Activated CD4-positive, alpha-beta T cell treated with anti-CD3 and anti-CD28 coated beads, Interleukin-2, amount 10 ng/mL, durations not matched to agents 7 days and 5 days (primary cell): Measurements from ENCODE around the gene APOB. TPM values are rescaled to one million over a fixed set of nuclear protein-coding genes. Genes with fewer than 3 reads are reported as not detected.
"Not testable (repeated sequence)": the region's sequence is repeated elsewhere in the genome, so short reads cannot be mapped to it uniquely, and the experiment has no call there.

Experiments
- CTCF ChIA-PET: fragments of 350-600 bp; sonication (Branson Sonifier 250); formaldehyde crosslinking; loops from one replicate; lab custom pipeline; 2021; ENCODE audit warnings: antibody characterized with exemption; lab: Charles Lee
- POLR2A ChIA-PET: fragments of 350-600 bp; sonication (Branson Sonifier 250); formaldehyde crosslinking; loops from one replicate; lab custom pipeline; 2021; ENCODE audit warnings: antibody characterized with exemption; lab: Charles Lee
- DNase-seq: peaks from one replicate; pipeline ENCODE4 v3.0.0-alpha.2; 2020
- H3K27ac Mint-ChIP-seq: one replicate; pipeline ENCODE4 v1.8.0; 2021; ENCODE audit warnings: mild to moderate bottlenecking, moderate library complexity, mixed read lengths
- H3K27me3 Mint-ChIP-seq: one replicate; pipeline ENCODE4 v1.8.0; 2021; ENCODE audit warnings: mixed read lengths
- H3K36me3 Mint-ChIP-seq: one replicate; pipeline ENCODE4 v1.8.0; 2021; ENCODE audit warnings: low read depth, mixed read lengths
- H3K4me1 Mint-ChIP-seq: one replicate; pipeline ENCODE4 v1.8.0; 2021; ENCODE audit warnings: mixed read lengths
- H3K4me3 Mint-ChIP-seq: one replicate; pipeline ENCODE4 v1.8.0; 2021; ENCODE audit warnings: mild to moderate bottlenecking, moderate library complexity, mixed read lengths
- H3K9me3 Mint-ChIP-seq: one replicate; pipeline ENCODE4 v1.8.0; 2021; ENCODE audit warnings: mixed read lengths
- total RNA-seq, 2 experiments: library from RNA; stranded (reverse); gene quantifications; one replicate each; pipeline ENCODE4 v1.2.3, GENCODE V29; 2021

APOB gene
- total RNA-seq, 2 experiments from 2014 or later, result not detected

GRCh38 chr2:21034156-21034971, 9.5 kb downstream of the APOB start:
- CTCF ChIA-PET, result no interaction called here
- H3K27me3 Mint-ChIP-seq, result peaks cover 6% of the 10 kb centered on the region
- POLR2A ChIA-PET, result no interaction called here
- no peaks in the 10 kb centered on the region for H3K9me3 Mint-ChIP-seq
- no peak overlapping the region for H3K27ac Mint-ChIP-seq
- no peaks in the 10 kb centered on the region for H3K36me3 Mint-ChIP-seq
- H3K4me3 Mint-ChIP-seq, result no peak overlapping the region
- no peak for DNase-seq
- H3K4me1 Mint-ChIP-seq, result no peaks in the 10 kb centered on the region

- no peak for DNase-seq
- ChIA-PET CTCF (no interaction called here), POLR2A (no interaction called here)
- Mint-ChIP-seq H3K27ac (no peak overlapping the region), H3K4me1 (no peaks in the 10 kb centered on the region), H3K36me3 (no peaks in the 10 kb centered on the region), H3K27me3 (peaks cover 6% of the 10 kb centered on the region), H3K4me3 (no peak overlapping the region), H3K9me3 (no peaks in the 10 kb centered on the region)
These were observed 10.4 kb downstream of the APOB start for GRCh38 chr2:21033237-21034155.

- ChIA-PET POLR2A (no interaction called here), CTCF (no interaction called here)
- Mint-ChIP-seq H3K4me1 (no peaks in the 10 kb centered on the region), H3K27me3 (peaks cover 9% of the 10 kb centered on the region), H3K9me3 (no peaks in the 10 kb centered on the region), H3K27ac (no peak overlapping the region), H3K4me3 (no peak overlapping the region), H3K36me3 (no peaks in the 10 kb centered on the region)
- DNase-seq, result no peak
These were observed 11.3 kb downstream of the APOB start for GRCh38 chr2:21032338-21033236.

- Mint-ChIP-seq H3K9me3 (no peaks in the 10 kb centered on the region), H3K27ac (no peak overlapping the region), H3K4me3 (no peak overlapping the region), H3K27me3 (peaks cover 10% of the 10 kb centered on the region), H3K4me1 (no peaks in the 10 kb centered on the region), H3K36me3 (no peaks in the 10 kb centered on the region)
- CTCF ChIA-PET, result no interaction called here
- POLR2A ChIA-PET, result no interaction called here
- no peak for DNase-seq
These were observed 12.6 kb downstream of the APOB start for GRCh38 chr2:21030983-21031968.

DNA sequence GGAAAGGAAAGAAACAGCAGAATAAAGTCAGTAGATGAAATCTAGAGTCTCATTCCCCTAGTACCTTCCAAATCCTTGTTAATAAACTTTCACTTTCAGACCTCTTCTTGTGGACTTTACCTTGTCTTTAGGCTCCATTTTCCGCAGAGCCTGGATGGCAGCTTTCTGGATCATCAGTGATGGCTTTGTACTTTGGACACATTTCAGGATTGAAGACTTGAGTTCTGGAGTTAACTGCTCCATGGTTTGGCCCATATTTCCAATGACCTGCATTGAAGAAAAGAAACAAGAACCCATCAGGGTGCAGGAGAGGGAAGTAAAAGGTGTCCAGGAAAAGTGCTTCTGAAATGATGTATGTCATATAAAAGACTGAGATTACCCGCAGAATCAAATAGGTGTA, 14.4 kb downstream of the APOB start:
- POLR2A ChIA-PET, result no interaction called here
- CTCF ChIA-PET, result no interaction called here
- no peak overlapping the region for H3K4me3 Mint-ChIP-seq
- H3K9me3 Mint-ChIP-seq, result no peaks in the 10 kb centered on the region
- H3K27ac Mint-ChIP-seq, result no peak overlapping the region
- no peaks in the 10 kb centered on the region for H3K4me1 Mint-ChIP-seq
- H3K27me3 Mint-ChIP-seq, result peaks cover 10% of the 10 kb centered on the region
- DNase-seq, result no peak
- no peaks in the 10 kb centered on the region for H3K36me3 Mint-ChIP-seq

DNA sequence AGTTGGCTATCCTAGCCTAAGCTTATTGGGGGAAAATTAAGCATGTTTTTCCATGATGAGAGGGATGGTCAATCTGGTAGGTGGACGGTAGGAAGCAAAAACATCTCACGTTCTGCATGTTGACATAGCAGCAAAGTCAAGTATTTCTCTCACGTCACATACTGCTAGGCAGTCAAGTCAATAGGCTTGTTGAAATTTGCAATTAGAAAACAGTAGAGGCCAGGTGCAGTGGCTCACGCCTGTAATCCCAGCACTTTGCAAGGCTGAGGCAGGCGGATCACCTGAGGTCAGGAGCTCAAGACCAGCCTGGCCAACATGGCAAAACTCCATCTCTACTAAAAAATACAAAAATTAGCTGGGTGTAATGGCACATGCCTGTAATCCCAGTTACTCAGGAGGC, 14.9 kb downstream of the APOB start:
- H3K4me1 Mint-ChIP-seq, H3K36me3 Mint-ChIP-seq, H3K4me3 Mint-ChIP-seq, DNase-seq, H3K27me3 Mint-ChIP-seq, H3K27ac Mint-ChIP-seq, POLR2A ChIA-PET, H3K9me3 Mint-ChIP-seq: not testable (repeated sequence)
- CTCF ChIA-PET, result interaction anchor here (0.6 kb wide), 1 partner anchor 39 kb away, joined by 5 read pairs; no protein-coding TSS in a partner anchor

DNA sequence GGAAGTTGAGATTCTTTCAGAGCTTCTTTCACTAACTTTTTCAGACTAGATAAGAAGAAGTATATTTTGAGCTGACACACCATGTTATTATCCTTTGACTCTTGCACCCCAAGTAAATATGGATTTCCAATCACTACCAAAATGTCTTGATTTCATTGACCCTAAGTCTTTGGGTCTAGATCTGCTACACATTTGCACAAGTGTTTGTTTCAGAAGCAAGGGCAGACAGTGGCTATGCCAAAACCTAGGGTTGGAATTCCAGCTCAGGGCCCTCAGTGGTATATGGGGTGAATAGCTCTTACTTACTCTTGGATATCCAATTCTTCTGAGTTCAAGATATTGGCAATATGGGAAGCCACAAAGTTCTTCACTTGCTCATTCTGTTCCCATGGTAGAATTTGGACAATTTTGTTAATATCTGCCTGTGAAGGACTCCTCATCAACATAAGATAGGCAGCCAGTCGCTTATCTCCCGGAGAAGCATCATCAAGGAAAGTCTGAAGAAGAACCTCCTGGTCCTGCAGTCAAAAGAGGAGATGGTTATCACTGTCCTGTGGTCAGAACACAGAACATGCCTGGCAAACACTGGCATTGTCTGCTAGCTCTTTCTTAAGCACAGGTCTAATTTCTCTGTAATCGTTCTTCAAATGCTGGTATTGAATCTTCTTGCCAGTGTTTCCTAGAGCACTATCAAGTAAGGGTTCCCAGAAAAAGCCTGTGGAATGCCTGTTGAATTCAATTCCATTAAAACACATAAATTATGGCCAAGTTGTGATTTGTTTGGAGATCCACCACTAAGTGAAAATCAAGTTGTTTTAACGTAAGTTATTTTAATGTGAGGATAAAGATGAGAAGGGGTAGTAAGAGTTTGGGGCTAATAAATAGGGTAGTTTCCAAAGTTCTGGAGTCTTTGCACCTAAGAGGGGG, 15.6 kb downstream of the APOB start:
- CTCF ChIA-PET, result interaction anchor here (0.6 kb wide), 1 partner anchor 39 kb away, joined by 5 read pairs; no protein-coding TSS in a partner anchor
- no peaks in the 10 kb centered on the region for H3K36me3 Mint-ChIP-seq
- H3K4me1 Mint-ChIP-seq, result no peaks in the 10 kb centered on the region
- no peak overlapping the region for H3K4me3 Mint-ChIP-seq
- no peaks in the 10 kb centered on the region for H3K9me3 Mint-ChIP-seq
- no peak for DNase-seq
- POLR2A ChIA-PET, result no interaction called here
- no peak overlapping the region for H3K27ac Mint-ChIP-seq
- H3K27me3 Mint-ChIP-seq, result peaks cover 10% of the 10 kb centered on the region

GRCh38 chr2:21026479-21027282, 17.2 kb downstream of the APOB start:
- POLR2A ChIA-PET, result no interaction called here
- H3K36me3 Mint-ChIP-seq, result no peaks in the 10 kb centered on the region
- CTCF ChIA-PET, result no interaction called here

GRCh38 chr2:21025690-21026478, 18.0 kb downstream of the APOB start:
- Mint-ChIP-seq H3K9me3 (no peaks in the 10 kb centered on the region), H3K27me3 (peaks cover 10% of the 10 kb centered on the region), H3K36me3 (no peaks in the 10 kb centered on the region), H3K4me3 (no peak overlapping the region), H3K4me1 (no peaks in the 10 kb centered on the region), H3K27ac (no peak overlapping the region)
- ChIA-PET POLR2A (interaction anchor here (0.6 kb wide), 1 partner anchor 1051 kb away, joined by 8 read pairs; no protein-coding TSS in a partner anchor), CTCF (no interaction called here)
- DNase-seq, result no peak

More at GRCh38 chr2:21026479-21027282, 17.2 kb downstream of the APOB start:
- no peak overlapping the region for H3K27ac Mint-ChIP-seq
- H3K4me1 Mint-ChIP-seq, result no peaks in the 10 kb centered on the region
- no peak for DNase-seq
- H3K4me3 Mint-ChIP-seq, result no peak overlapping the region
- no peaks in the 10 kb centered on the region for H3K9me3 Mint-ChIP-seq
- H3K27me3 Mint-ChIP-seq, result peaks cover 10% of the 10 kb centered on the region
